Smooth muscle cell (in vitro differentiated cells): ENCODE data around the gene OLIG1. TPM values are rescaled to one million over a fixed set of nuclear protein-coding genes. Genes with fewer than 3 reads are reported as not detected.

Experiments
- DNase-seq: peaks from one replicate; lab custom pipeline; 2025; ENCODE audit not compliant: unreplicated experiment; lab: John Stamatoyannopoulos, UW
- H2AFZ ChIP-seq: fragments of 200-600 bp; sonication (generic); 2 replicates; pipeline ENCODE4 v1.6.0; 2016; ENCODE audit warnings: antibody characterized with exemption, low read depth, mild to moderate bottlenecking
- H3F3A ChIP-seq: fragments of 200-600 bp; sonication (generic); 2 replicates; pipeline ENCODE4 v1.6.0; 2017; ENCODE audit warnings: antibody characterized with exemption, low read depth
- H3K27ac ChIP-seq: fragments of 200-600 bp; sonication (generic); 2 replicates; pipeline ENCODE4 v1.5.1; 2016; ENCODE audit warnings: low read depth, mild to moderate bottlenecking
- H3K27me3 ChIP-seq: fragments of 200-600 bp; sonication (generic); 2 replicates; pipeline ENCODE4 v1.6.1; 2016; ENCODE audit warnings: low read depth, mild to moderate bottlenecking
- H3K36me3 ChIP-seq: fragments of 200-600 bp; sonication (generic); 2 replicates; pipeline ENCODE4 v1.5.1; 2016; ENCODE audit warnings: low read depth
- H3K4me1 ChIP-seq: fragments of 200-600 bp; sonication (generic); 2 replicates; pipeline ENCODE4 v1.5.1; 2016; ENCODE audit warnings: low read depth
- H3K4me2 ChIP-seq: fragments of 200-600 bp; sonication (generic); 2 replicates; pipeline ENCODE4 v1.6.0; 2016; ENCODE audit warnings: mild to moderate bottlenecking
- H3K4me3 ChIP-seq: fragments of 200-600 bp; sonication (generic); 2 replicates; pipeline ENCODE4 v1.5.1; 2016; ENCODE audit warnings: mild to moderate bottlenecking
- H3K79me2 ChIP-seq: fragments of 200-600 bp; sonication (generic); 2 replicates; pipeline ENCODE4 v1.6.0; 2016; ENCODE audit warnings: low read depth, mild to moderate bottlenecking
- H3K9ac ChIP-seq: fragments of 200-600 bp; sonication (generic); 2 replicates; pipeline ENCODE4 v1.6.0; 2016; ENCODE audit warnings: low read depth
- H3K9me3 ChIP-seq: fragments of 200-600 bp; sonication (generic); replicated peaks from 2 replicates; pipeline ENCODE4 v1.5.1; 2016; ENCODE audit warnings: low read depth
- H4K20me1 ChIP-seq: fragments of 200-600 bp; sonication (generic); 2 replicates; pipeline ENCODE4 v1.6.0; 2016; ENCODE audit warnings: low read depth
- WGBS: methylation state at CpG from one replicate; pipeline ENCODE4 v1.1.7; 2016; ENCODE audit warnings: low lambda C conversion rate; 5-methylcytosine and 5-hydroxymethylcytosine counted together
- polyA plus RNA-seq: library from polyadenylated mRNA; unstranded; fragments of >200 nt; fragmentation: Nextera tagmentation; extraction: Ambion mirVana; gene quantifications from 2 replicates; pipeline ENCODE4 v1.2.1, GENCODE V29; 2016
- total RNA-seq: library from RNA; depleted of rRNA; stranded (reverse); fragments of >200 nt; gene quantifications from 2 replicates; pipeline ENCODE4 v1.2.3, GENCODE V29; 2014
- TF ChIP-seq, protein P1 (sequence below): fragments of 200-600 bp; sonication (generic); IDR thresholded peaks from 2 replicates; pipeline ENCODE4 v1.5.1; 2017; ENCODE audit warnings: borderline replicate concordance, mild to moderate bottlenecking, antibody characterized with exemption; ENCODE audit not compliant: insufficient read depth, poor library complexity, severe bottlenecking

Gene OLIG1
- total and polyA plus RNA-seq, 2 experiments from 2014 or later = not detected

DNA sequence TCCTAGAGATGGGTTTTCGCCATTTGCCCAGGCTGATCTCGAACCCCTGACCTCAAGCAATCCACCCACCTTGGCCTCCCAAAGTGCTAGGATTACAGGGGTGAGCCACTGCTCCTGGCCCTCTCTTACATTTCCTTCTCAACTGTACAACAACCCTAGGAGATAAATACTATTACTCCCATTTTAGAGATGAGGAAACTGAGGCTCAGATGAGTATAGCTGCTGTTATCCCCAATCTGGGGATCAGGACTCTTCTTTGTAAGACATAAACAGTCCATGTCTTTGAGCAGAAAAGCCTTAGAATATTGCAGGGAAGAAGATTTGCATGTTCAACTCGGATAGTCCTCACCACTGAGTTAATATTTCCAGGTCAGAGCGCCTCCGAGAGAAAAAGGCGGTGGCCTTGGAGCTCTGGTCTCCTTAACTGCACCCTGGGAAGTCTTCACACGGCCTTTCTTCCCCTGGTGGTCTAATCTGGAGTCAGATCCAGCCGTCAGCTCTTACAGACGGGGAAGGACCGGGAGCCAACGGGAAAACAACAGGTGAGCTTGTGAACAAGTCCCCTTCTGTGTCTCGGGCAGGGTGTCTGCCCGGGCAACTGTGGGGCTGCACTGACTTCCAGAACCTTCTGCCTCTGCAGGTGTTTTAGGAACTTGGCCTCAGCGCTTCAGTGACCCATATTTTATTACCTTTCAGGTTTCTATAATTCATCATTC, 5.9 kb upstream of the OLIG1 start:
- H3K4me2 ChIP-seq = no peak overlapping the region
- no peaks in the 10 kb centered on the region for H3K9me3 ChIP-seq
- no peaks in the 10 kb centered on the region for H3K4me1 ChIP-seq
- H3F3A ChIP-seq = no peaks in the 10 kb centered on the region
- no peak overlapping the region for H3K4me3 ChIP-seq
- H3K9ac ChIP-seq = no peak overlapping the region
- 53% methylated on average over 14 of the region's 14 CpGs for WGBS
- H3K36me3 ChIP-seq = no peaks in the 10 kb centered on the region
- DNase-seq = no peak
- H2AFZ ChIP-seq = no peak overlapping the region
- no peaks in the 10 kb centered on the region for H3K79me2 ChIP-seq
- peaks cover 97% of the 10 kb centered on the region for H3K27me3 ChIP-seq
- TF ChIP-seq, protein P1, sequence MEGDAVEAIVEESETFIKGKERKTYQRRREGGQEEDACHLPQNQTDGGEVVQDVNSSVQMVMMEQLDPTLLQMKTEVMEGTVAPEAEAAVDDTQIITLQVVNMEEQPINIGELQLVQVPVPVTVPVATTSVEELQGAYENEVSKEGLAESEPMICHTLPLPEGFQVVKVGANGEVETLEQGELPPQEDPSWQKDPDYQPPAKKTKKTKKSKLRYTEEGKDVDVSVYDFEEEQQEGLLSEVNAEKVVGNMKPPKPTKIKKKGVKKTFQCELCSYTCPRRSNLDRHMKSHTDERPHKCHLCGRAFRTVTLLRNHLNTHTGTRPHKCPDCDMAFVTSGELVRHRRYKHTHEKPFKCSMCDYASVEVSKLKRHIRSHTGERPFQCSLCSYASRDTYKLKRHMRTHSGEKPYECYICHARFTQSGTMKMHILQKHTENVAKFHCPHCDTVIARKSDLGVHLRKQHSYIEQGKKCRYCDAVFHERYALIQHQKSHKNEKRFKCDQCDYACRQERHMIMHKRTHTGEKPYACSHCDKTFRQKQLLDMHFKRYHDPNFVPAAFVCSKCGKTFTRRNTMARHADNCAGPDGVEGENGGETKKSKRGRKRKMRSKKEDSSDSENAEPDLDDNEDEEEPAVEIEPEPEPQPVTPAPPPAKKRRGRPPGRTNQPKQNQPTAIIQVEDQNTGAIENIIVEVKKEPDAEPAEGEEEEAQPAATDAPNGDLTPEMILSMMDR = no peak
- H3K27ac ChIP-seq = no peak overlapping the region
- H4K20me1 ChIP-seq = no peaks in the 10 kb centered on the region

DNA sequence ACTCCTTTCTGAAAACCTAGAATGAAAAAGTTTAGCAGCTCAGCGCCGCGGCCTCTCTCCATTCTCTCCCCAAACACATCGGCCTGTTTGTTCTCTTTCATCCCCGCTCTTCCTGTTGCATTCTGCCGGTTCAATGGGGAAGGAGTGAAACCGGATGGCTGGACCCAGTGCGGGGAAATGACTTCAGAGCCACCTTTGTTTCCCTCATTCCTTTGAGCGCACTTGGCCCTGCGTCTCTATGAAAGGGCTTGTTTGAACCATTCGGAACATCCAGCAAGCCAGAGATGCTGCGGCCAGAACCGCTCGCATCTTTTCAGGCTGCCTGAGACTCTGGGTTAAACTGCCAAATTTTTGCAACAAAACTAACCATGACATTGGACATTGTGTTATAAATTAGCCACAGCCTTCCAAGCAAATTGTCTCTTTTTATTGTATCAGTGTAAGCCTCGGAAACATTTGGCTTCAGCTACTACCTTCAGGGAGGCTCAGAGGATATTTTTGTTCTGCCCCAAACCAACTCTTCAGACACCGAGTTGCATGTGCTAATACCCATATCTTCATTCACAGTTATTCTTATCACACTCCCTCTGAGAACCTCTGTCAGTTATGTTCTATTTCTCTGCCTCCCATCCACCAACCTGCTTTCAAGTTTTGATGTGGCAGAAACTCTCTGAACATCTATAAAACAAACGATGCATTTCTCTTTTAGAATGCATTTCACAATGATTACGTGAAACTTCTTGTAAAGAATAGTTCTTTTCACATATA, 5.1 kb upstream of the OLIG1 start:
- Histone ChIP-seq H3K27ac (no peak overlapping the region), H3K79me2 (no peaks in the 10 kb centered on the region), H3K4me3 (no peak overlapping the region), H2AFZ (no peak overlapping the region), H3K4me2 (no peak overlapping the region), H4K20me1 (no peaks in the 10 kb centered on the region), H3K27me3 (peaks cover 97% of the 10 kb centered on the region), H3K36me3 (no peaks in the 10 kb centered on the region), H3F3A (no peaks in the 10 kb centered on the region), H3K9ac (no peak overlapping the region), H3K4me1 (no peaks in the 10 kb centered on the region), H3K9me3 (no peaks in the 10 kb centered on the region)
- 49% methylated on average over 18 of the region's 18 CpGs for WGBS
- TF ChIP-seq, protein P1 = no peak
- no peak for DNase-seq

DNA sequence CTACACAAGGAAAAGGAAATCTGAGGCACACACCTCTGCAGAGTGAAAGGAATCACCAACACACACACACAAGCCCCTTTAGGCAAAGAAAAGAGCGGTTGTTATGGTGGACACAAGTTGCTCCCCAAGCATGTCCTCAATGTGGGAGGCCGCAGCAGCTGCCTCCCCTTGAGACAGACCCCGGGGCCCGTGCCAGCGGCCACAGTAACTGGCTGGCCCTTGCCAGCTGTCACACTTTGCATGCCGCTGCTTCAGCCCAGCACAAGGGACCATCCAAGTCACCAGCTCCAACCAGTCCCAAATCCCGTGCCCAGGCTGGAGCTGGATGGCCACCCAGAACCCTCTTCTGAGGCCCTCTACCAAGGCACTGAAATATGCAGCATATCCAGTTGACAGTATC, 2.9 kb upstream of the OLIG1 start:
- H3K27me3 ChIP-seq = peaks cover 98% of the 10 kb centered on the region
- 91% methylated on average over 7 of the region's 7 CpGs for WGBS

More for the DNA sequence above, 2.9 kb upstream of the OLIG1 start:
- no peak for DNase-seq
- H2AFZ ChIP-seq = no peak overlapping the region
- TF ChIP-seq, protein P1 = no peak
- H3K36me3 ChIP-seq = no peaks in the 10 kb centered on the region
- no peaks in the 10 kb centered on the region for H3K79me2 ChIP-seq
- no peak overlapping the region for H3K4me2 ChIP-seq
- no peak overlapping the region for H3K4me3 ChIP-seq
- H3K27ac ChIP-seq = no peak overlapping the region
- H3K4me1 ChIP-seq = peaks cover 11% of the 10 kb centered on the region
- no peak overlapping the region for H3K9ac ChIP-seq
- H3F3A ChIP-seq = no peaks in the 10 kb centered on the region
- no peaks in the 10 kb centered on the region for H3K9me3 ChIP-seq
- no peaks in the 10 kb centered on the region for H4K20me1 ChIP-seq
